Measurements from ENCODE around the gene DNAJA4.

DNA sequence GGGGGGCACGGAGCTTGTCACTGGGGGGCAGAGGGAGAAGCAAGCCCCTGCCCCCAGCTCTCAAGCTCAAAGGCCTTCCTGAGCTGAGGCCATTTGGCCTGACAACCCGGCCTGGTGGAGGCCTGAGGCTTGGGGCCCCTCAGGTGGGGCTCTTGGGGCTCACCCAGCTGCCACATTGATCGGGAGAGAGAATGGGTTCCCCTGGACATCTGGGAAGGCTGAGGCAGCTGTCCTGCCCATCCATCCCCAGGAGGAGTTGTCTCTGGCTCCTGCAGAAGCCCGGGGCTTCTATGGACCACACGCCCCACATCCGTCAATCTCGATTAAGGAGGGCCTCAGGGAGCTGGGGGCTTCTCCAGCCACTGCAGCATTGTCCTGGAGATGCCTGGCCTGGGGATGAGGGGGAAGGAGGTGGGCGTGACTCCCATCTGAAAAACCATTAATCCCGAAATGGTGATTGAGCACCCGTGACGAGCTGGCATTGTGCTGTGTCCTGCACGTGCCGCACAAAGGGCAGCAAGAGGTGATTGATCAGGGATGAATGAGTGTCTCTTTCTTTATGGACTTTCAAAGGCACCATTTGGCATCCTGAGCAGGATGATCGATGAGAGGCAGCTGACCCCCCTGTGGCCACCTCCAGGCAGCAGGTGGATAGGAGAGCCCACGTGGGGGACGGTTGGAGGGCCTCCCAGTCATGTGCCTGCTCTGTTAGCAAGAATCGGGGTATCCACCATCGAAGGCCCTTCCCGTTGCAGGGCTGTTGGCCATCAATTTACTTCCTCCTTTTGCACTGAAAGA lies 58.6 kb downstream of the DNAJA4 start:
- TF ChIP-seq, protein P1, sequence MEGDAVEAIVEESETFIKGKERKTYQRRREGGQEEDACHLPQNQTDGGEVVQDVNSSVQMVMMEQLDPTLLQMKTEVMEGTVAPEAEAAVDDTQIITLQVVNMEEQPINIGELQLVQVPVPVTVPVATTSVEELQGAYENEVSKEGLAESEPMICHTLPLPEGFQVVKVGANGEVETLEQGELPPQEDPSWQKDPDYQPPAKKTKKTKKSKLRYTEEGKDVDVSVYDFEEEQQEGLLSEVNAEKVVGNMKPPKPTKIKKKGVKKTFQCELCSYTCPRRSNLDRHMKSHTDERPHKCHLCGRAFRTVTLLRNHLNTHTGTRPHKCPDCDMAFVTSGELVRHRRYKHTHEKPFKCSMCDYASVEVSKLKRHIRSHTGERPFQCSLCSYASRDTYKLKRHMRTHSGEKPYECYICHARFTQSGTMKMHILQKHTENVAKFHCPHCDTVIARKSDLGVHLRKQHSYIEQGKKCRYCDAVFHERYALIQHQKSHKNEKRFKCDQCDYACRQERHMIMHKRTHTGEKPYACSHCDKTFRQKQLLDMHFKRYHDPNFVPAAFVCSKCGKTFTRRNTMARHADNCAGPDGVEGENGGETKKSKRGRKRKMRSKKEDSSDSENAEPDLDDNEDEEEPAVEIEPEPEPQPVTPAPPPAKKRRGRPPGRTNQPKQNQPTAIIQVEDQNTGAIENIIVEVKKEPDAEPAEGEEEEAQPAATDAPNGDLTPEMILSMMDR (conservative IDR thresholded peaks at IDR 0.05; ENCODE audit: low read length): no peak
- TF ChIP-seq EZH2phosphoT487 (IDR thresholded peaks at IDR 0.05; ENCODE audit: borderline replicate concordance): no peak

Data from Loucy (cell line).